ENCODE measurements around the gene BMP10. TPM values are rescaled to one million over a fixed set of nuclear protein-coding genes. Genes with fewer than 3 reads are reported as not detected.

The BMP10 gene
- total RNA-seq, 1 donor from 2014 or later, result not detected

- peak; percentile 82 for DNase-seq
These were observed 21.6 kb downstream of the BMP10 start for GRCh38 chr2:68849579-68850030.

GRCh38 chr2:68847751-68848150 lies 23.4 kb downstream of the BMP10 start:
- no peak for DNase-seq

GRCh38 chr2:68846091-68846490 lies 25.1 kb downstream of the BMP10 start:
- no peak for DNase-seq

GRCh38 chr2:68845043-68845442 lies 26.2 kb downstream of the BMP10 start:
- DNase-seq, result no peak

- DNase-seq, result peak; percentile 49
These were observed 31.9 kb downstream of the BMP10 start for GRCh38 chr2:68839260-68839833.

- no peak for DNase-seq
These were observed 32.6 kb downstream of the BMP10 start for GRCh38 chr2:68838641-68839040.

GRCh38 chr2:68837861-68838341 lies 33.3 kb downstream of the BMP10 start:
- peak; percentile 13 for DNase-seq

GRCh38 chr2:68837164-68837860 lies 33.9 kb downstream of the BMP10 start:
- peak; percentile 93 for DNase-seq

GRCh38 chr2:68835621-68836020 lies 35.6 kb downstream of the BMP10 start:
- DNase-seq, result no peak

- no peak for DNase-seq
These were observed 36.3 kb downstream of the BMP10 start for GRCh38 chr2:68834737-68835376.

GRCh38 chr2:68833162-68833561 lies 38.0 kb downstream of the BMP10 start:
- no peak for DNase-seq

- peak; percentile 98 for DNase-seq
These were observed 38.8 kb downstream of the BMP10 start for GRCh38 chr2:68832233-68832869.

- DNase-seq, result peak; percentile 84
These were observed 39.4 kb downstream of the BMP10 start for GRCh38 chr2:68831686-68832232.

GRCh38 chr2:68829749-68830148 lies 41.4 kb downstream of the BMP10 start:
- no peak for DNase-seq

GRCh38 chr2:68828887-68829708 lies 42.1 kb downstream of the BMP10 start:
- peak; percentile 99 for DNase-seq

GRCh38 chr2:68827666-68828065 lies 43.5 kb downstream of the BMP10 start:
- no peak for DNase-seq

- DNase-seq, result no peak
These were observed 45.3 kb downstream of the BMP10 start for GRCh38 chr2:68825866-68826265.

- DNase-seq, result peak; percentile 54
These were observed 46.4 kb downstream of the BMP10 start for GRCh38 chr2:68824831-68825230.

GRCh38 chr2:68822207-68822872 lies 48.9 kb downstream of the BMP10 start:
- DNase-seq, result no peak

GRCh38 chr2:68819556-68819955 lies 51.6 kb downstream of the BMP10 start:
- DNase-seq, result no peak

GRCh38 chr2:68817306-68817705 lies 53.9 kb downstream of the BMP10 start:
- DNase-seq, result no peak
